Stimulated activated CD8-positive, alpha-beta memory T cell treated with anti-CD3 and anti-CD28 coated beads, Interleukin-4, amount 100 ng/mL, for 1 hour (primary cell): ENCODE measurements around the gene CD209.

Experiments
- DNase-seq, 2 donors: peaks; one replicate each; pipeline ENCODE4 v3.0.0-alpha.2; 2020; ENCODE audit warnings: low read depth in 2 of 2, low spot score in 1 of 2

The CD209 gene

DNA sequence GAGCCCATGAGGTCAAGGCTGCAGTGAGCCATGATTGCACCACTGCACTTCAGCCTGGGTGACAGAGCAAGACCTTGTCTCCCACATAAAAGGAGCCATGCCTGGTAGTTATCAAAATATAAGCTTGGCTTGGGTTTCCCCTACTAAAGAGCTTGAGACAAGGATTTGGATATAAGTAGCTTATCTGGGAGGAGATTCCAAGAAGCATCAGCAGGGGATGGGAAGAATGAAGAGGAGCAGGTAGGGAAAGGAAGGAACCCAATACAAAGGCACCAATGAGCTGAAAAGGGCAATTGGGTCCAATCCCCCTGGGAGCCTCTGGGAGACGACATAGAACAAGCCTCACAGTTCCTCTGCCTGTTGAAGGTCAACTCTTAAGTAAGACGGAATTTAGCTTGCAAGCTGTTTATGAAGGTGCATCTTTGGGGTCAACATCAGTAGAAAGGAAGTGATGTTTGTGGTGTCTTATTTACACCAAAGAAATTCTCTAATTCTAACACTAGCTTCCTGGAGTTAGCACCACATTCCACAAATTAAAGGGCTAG lies 8.1 kb downstream of the CD209 start:
- DNase-seq, result no peak

DNA sequence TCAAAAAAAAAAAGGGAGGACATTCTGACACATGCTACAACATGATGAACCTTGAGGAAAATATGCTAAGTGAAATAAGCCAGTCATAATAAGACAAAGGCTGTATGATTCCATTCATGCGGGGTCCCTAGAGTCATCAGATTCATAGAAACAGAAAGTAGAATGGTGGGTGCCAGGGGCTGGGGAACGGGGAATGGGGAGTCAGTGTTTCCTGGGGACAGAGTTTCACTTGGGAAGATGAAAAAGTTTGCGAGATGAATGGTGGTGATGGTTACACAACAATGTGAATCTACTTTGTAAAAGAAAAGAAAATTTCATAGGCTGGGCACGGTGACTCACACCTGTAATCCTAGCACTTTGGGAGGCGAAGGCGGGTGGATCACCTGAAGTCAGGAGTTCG lies 9.3 kb downstream of the CD209 start:
- no peak for DNase-seq

DNA sequence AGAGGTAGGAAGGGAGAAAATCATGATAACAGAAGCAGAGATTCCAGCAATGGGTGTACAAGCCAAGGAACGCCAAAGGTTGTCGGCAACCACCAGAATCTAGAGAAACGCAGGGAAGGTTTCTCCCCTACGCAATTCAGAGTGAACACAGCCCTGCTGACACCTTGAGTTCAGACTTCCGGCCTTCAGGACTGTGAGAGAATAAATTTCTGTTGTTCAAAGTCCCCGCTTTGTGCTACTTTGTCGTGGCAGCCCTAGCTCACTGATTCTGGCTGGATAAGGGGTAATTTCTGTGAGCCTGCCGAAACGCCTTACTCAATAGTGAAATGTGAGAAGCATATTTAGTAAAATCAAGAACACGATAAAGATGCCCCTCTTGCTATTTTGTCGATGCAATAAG lies 10.1 kb downstream of the CD209 start:
- DNase-seq, result no peak

DNA sequence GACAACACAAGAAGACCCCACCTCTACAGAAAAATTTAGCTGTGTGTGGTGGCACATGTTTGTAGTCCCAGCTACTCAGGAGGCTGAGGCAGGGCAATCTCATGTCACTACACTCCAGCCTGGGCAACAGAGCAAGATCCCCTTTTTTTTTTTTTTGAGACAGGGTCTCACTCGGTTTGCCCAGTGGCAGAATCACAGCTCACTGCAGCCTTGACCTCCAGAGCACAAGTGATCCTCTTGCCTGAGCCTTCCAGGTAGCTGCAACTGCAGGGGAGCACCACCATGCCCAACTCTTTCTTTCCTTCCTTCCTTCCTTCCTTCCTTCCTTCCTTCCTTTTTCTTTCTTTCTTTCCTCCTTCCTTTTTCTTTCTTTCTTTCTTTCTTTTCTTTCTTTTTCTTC lies 11.2 kb downstream of the CD209 start:
- no peak for DNase-seq

DNA sequence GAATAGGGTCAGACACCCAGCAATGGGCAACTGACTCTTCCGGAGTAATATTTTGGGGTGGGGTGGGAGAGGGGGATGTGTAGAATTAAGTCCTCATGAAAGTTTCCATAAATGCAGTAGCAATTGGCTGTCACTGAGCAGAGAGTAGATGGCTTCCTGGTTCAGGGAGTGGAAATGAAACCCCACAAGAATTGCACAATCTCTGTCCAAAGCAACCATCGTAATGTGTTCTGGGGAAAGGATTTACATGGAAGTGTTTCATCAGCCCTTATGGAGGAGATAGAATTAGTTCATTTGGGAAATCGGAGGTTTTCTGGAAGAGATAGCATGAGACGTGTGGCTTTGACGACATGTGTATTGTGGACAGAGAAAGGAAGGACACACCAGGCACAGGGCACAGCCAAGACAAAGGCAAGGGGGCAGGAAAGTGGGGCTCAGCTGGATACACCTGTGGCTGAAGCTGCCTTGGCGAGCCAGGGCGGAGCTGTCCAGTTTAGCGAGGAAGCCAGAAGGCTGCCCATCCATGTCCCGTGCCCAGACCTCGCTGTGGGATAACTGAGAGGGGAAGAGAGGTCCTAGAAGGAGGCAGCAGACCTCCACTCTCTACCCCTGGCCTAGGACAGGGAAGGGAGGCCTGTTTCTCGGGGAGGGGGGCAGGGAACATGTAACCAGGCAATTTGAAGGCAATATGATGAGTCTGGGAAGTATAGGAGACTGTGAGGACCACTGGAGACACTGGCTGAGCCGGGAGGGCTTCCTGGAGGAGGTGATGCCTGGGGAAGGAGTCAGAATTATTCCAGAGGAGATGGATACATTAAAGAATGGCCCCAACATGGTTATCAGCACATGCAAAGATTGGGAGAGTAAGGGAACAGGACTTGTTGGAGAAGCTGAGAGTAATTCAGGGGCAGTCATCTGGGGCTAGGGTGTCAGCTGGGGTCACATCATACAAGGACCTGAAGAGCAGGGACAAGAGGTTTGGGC lies 12.8 kb downstream of the CD209 start:
- no peak for DNase-seq

DNA sequence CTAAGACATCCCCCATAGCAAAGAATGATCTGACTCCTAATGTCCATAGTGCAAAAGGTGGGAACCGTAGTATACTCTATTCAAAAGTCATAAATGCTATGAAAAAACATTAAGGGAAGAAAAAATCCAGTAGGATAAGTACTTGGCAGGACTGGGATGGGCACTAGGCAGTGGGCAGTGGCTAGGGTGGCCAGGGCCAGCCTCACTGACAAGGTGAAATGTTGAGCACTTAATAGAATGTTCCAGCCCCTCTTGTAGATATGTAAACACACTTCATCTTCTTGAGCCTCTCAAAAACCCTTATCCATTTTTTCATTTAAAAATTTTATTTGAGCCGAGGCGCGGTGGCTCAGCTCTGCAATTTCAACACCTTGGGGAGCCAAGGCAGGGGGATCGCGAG lies 14.0 kb downstream of the CD209 start:
- no peak for DNase-seq

DNA sequence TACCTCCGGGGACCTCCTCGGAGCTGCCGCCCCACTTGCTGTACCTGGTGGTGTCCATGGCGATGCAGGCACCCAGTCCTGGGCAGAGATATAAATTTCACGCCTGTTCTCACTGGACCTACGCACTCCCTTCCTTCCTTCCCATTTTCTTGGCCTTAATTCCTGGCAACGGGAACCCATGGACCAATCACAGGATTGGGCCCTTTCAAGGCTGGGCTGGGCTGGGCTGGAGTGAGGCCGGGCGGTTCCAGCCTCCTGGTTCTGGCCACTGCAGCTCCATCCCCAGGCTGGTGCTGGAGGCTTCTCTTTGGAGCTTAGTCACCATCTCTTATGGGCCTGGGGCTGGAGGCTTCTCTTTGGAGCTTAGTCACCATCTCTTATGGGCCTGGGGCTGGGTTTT lies 15.3 kb downstream of the CD209 start, which contains the start of gene CLEC4G:
Gene CLEC4G, minus strand, starts transcription at position 66 of the 400 bp plus-strand sequence. Its CDS starts 8 bp downstream, at position 58.
- no peak for DNase-seq

DNA sequence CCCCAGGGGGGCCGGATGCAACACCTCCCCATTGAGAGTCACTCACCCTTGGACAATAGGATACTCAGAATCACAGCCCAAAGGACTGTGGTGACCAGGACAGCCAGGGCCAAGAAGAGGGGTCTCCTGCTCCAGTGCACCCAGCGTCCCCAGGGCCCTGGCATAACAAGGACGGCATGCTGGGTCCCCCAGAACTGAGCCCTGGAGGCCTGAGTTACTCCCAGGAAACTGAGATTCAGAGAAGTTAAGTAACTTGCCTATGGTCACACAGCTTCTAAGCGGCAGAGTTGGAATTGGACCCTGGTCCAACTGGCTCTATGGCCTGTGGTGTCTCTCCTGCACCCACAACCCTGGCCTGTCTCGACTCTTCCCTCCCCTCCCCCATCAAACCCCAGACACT lies 15.7 kb downstream of the CD209 start:
- no peak for DNase-seq

DNA sequence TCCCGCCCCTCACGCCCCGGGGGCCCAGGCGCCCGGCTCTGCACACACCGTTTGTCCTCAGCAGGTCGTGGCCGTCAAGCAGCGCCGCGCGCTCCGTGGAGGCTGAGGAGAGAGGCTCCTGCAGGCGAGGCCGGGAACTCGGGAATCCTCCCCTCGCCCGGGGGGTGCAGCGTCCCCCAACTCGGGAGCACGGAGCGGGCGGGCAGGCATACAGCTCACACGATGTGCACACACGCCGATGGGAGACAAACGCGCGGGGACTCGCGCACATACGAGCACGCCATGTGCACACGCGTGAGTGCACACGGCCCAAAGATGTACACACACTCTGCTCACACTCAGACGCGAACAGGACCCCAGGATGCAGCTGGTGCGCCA lies 16.1 kb downstream of the CD209 start:
- DNase-seq, result no peak

DNA sequence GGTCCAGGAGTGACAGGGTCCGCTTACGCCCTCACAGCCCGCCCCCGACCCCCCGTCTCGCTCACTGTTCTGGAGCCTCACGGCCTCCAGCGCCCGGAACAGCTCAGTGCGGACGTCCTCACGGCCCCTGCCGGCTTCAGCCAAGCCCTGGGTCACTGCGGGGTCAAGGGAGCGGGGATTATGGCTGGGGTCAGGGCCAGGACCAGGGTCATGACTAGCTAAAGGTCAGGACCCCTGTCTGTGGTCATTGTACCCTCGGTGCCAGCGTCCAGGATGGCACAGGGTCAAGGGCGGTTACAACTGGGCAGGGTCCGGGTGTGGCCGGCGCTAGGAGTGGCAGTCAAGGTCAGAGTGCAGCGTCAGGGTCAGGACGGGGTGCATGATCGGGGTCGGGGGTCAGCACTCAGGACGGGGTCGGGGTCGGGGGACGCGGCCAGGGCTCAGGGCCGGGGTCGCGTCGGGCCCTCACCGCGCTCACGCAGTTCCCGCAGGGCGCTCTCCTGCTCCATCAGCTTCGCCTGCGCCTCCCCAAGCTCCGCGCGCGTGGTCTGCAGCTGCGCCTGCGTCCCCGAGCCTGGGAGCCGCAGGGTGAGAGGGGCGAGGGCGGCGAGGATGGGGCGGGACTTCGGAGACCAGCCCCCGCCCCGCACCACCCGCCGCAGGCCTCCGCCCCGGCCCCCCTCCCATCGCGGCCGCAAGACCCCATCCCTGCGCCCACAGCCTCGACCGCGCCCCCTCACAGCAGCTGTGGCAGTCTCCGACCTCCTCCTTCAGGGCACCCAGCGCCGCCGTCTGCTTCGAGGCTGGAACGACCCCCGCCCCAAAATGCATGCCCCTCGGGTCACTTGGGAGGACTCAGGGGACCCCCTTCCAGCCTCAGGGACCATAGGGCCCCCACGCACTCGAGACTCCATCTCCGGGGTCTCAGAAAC lies 16.8 kb downstream of the CD209 start:
- DNase-seq, result no peak

DNA sequence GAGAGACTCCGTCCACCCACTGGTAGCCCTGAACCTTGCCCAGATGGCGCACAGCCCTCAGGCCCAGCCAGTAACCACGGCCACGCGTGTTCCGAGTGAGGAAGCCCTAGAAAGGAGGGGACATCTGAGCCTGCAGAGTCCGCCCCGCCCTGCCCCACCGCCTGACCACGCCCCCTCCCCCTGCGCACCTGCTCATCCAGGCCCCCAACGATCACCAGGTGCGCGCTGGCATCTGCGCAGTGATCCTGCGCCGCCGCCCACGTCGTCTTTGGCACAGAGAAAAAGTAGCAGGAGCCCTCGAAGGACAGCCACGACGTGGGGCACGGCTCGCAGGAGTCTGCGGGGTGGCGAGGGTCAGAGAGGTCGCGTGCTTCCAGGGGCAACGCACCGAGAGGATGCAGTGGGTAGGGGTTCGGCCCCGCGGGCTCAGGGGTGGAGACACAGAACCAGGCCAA lies 17.5 kb downstream of the CD209 start:
- no peak for DNase-seq

DNA sequence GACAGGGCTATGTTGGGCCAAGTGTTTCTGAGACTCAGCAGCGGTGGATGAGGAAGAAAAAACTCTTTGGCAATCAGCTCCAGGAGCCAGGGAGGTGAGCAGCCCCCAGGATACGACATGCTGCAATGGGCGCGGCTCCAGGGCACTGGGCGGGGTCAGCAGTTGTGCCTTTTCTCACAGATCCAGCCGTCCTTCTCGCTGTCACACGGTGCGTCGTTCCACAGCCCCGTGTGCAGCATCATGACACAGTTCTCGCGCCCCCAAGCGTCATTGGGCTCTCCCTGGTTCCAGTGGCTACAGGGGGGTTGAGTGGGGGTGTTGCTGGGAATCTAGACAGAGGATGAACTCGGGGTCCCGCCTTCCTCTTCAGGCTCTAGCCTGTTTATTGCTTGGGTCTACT lies 18.1 kb downstream of the CD209 start:
- no peak for DNase-seq

DNA sequence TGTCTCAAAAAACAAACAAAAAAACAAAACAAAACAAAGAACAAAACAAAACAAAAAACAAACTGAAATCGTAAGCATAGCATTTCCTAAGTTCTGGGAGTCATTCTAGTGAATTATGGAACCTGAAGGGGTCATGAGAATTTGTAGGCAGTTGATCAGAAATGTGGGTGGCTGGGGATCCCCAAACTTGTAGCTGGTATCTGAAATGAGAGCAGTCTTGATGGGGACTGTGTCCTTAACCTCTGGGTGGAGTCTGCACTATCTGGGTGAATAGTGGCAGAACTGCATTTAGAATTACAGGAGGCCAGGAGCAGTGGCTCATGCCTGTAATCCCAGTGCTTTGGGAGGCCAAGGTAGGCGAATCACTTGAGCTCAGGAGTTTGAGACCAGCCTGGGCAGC lies 21.5 kb downstream of the CD209 start:
- no peak for DNase-seq

DNA sequence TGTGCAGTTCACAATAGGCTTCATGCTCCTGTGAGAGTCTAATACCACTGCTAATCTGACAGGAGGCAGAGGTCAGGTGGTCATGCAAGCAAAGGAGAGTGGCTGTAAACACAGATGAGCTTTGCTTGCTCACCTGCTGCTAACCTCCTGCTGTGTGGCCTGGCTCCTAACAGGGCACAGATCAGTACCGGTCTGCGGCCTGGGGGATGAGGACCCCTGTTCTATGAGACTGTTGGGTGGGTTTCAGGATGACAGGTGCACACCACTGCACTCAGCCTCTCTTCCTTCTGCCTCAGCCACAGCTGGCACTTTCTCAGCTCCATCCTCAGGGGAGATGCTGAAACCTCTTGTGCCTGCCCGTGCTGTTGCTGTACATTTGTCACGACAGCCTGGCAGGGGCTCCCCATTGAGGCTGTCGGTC lies 25.1 kb downstream of the CD209 start:
- no peak for DNase-seq

DNA sequence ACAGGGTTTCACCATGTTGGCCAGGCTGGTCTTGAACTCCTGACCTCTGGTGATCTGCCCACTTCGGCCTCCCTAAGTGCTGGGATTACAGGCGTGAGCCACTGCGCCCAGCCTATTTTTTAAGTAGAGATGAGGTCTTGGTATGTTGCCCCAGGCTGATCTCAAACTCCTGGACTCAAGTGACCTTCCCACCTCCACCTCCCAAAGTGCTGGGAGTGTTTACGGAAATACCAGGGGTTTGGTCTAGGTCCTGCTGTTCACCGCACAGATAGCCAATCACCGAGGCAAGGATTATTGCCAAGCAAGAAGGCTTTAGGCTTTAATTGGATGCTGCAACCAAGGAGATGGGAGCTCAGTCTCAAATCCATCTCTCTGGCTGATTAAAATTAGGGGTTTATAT lies 27.0 kb downstream of the CD209 start:
- no peak for DNase-seq

DNA sequence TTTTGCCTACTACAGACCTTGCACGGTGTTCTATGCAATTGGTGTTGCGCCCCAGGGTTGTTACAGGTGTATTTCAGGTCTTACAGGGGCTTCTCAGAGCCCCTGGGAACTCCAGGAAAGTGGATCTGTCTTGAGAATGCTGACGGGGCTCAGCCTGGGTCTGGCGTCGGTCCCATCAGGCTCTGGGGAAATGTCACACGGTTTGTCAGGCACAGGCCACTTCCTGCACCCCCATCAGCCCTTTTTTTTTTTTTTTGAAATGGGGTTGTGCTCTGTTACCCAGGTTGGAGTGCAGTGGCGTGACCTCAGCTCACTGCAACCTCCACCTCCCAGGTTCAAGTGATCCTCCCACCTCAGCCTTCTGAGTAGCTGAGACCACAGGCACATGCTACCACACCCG lies 28.7 kb downstream of the CD209 start:
- DNase-seq, result no peak

DNA sequence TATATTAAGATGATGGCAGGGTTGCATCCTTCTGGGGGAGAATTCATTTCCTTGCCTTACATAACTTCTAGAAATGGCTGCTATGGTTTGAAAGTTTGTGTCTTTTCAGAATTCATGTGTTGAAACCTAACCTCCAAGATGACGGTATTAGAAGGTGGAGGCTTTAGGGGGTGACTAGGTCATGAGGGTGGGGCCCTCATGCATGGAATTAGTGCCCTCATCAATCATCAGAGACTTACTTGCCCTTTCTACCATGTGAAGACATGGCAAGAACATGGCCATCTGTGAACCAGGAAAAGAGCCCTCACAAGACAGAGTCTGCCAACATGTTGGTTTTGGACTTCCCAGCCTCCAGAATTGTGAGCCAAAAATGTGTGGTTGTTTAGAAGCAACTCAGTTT lies 30.6 kb downstream of the CD209 start:
- no peak for DNase-seq

DNA sequence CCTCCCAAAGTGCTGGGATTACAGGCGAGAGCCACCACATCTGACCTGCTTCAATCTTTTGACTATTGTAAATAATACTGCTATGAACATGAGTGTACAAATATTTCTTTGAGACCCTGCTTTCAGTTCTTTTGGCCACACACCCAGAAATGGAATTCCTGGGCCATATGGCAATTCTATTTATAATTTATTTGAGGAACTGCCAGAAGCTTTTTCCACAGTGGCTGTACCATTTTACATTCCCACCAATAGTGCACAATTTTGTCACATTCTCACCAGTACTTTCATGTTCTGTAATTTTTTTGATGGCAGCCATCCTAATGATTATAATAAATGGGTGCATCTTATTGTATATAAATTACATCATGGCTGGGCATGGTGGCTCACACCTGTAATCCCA lies 31.7 kb downstream of the CD209 start:
- DNase-seq, result no peak

DNA sequence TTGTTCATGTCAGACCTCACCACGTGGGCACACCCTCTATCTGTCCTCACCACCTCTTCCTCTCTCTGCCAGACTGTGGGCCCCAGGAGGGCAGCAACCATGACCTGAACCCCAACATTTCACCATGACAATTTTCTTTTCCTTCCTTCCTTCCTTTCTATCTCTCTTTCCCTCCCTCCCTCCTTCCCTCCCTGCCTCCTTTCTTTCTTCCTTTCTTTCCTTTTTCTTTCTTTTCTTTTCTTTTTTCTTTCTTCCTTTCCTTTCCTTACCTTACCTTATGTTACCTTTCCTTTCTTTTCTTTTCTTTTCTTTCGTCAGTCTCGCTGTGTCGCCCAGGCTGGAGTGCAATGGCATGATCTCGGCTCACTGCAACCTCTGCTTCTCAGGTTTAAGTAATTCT lies 36.7 kb downstream of the CD209 start:
- DNase-seq, result no peak

DNA sequence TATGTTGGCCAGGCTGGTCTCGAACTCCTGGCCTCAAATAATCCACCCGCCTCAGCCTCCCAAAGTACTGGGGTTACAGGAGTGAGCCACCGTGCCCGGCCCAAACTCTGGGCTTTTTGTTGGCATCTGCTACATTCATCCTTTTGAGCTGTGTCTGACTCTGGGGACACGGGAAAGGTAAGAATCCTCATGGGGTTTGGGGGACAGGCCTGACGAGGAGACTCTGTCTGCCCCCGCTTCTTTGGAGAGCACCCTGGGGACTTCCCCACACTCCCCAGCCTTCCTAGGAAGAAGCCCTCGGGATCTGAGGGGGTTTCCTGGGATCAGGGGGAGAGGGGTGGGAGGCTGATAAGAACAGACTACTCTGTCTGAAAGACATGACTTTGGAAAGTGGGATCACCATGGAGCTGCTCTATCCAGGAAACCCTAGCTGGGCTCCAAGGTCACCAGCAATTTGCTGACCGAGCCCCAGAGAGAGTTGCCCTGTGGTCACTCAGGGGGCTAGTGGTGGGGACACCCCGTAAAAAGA lies 37.3 kb downstream of the CD209 start:
- DNase-seq, result no peak

DNA sequence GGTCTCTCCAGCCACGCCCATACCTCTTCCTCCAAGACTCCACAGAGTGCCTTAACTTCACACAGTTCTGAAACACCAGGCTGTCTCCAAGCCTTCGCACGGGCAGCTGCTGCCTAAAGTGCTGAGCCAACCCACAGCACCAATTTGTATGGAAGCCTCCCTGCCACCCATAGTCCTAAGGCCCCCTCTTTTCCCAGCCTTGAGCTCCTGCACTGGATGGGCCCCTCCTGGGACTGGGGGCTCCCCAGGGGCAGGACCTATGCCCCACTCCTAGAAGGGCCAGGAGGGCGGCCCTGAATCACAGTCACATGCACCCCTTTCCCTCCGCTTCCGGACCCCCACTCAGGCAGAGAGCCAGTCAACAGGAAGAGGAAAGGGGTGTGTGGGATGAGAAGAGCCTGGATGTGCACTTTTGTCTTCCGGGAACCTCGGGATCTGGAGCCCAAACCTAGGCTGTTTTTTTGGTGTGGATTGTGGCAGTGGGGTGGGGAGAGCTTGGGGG lies 40.3 kb downstream of the CD209 start:
- no peak for DNase-seq
